HepG2 (cell line): ENCODE results near the gene CBX2. TPM values are rescaled to one million over a fixed set of nuclear protein-coding genes. Genes with fewer than 3 reads are reported as not detected.

ENCODE experiments used
- BHLHE40 ChIP-seq: IDR thresholded peaks from 2 replicates; pipeline ENCODE4 v1.6.1; 2011; ENCODE audit warnings: low read length, improper control_type of control experiment
- HDAC2 ChIP-seq: sonication (generic); formaldehyde crosslinking; IDR thresholded peaks from 2 replicates; pipeline ENCODE4 v1.4.0; 2020; ENCODE audit warnings: missing genetic modification reagents
- MTA1 ChIP-seq: sonication (generic); formaldehyde crosslinking; IDR thresholded peaks from 2 replicates; pipeline ENCODE4 v1.4.0; 2020; ENCODE audit warnings: missing genetic modification reagents, mild to moderate bottlenecking, borderline replicate concordance
- MYC ChIP-seq: sonication (generic); formaldehyde crosslinking; IDR thresholded peaks from 2 replicates; pipeline ENCODE4 v1.9.0; 2021; ENCODE audit warnings: missing genetic modification reagents, borderline replicate concordance
- PBX2 ChIP-seq: IDR thresholded peaks from 2 replicates; pipeline ENCODE4 v1.6.1; 2016; ENCODE audit warnings: control low read depth
- TEAD3 ChIP-seq: optimal IDR thresholded peaks from 2 replicates; pipeline ENCODE3; 2016; ENCODE audit warnings: borderline replicate concordance
- ZMAT3 ChIP-seq: sonication (generic); formaldehyde crosslinking; conservative IDR thresholded peaks from 2 replicates; pipeline ENCODE4 v1.7.0; 2021; ENCODE audit warnings: missing genetic modification reagents
- ZNF687 ChIP-seq: sonication (generic); formaldehyde crosslinking; IDR thresholded peaks from 2 replicates; pipeline ENCODE4 v1.5.1; 2020; ENCODE audit warnings: mild to moderate bottlenecking, missing genetic modification reagents, moderate library complexity
- polyA plus RNA-seq, 8 experiments: library from polyadenylated mRNA; depleted of rRNA in 3 of 8; stranded (reverse) in 7 of 8; unstranded in 1 of 8; fragments of >200 nt; fragmentation: Illumina TruSeq in 4 of 8; extraction: Trizol in 4 of 8; gene quantifications; 2 replicates each; pipeline versions ENCODE4 v1.2.1 to v1.2.3, GENCODE V29; 2011 to 2016; ENCODE audit warnings: low read depth in 4 of 8, missing spikeins in 1 of 8, mixed read lengths in 1 of 8; ENCODE audit not compliant: insufficient read depth in 1 of 8
- total RNA-seq, 5 experiments: library from RNA; depleted of rRNA; stranded (reverse); fragments of >200 nt; fragmentation: Illumina TruSeq; extraction: Trizol; gene quantifications; 2 replicates each; pipeline ENCODE4 v1.2.3, GENCODE V29; 2016; ENCODE audit warnings: low read depth in 1 of 5
- TF ChIP-seq, protein P1 (sequence below): sonication (generic); formaldehyde crosslinking; IDR thresholded peaks from 2 replicates; pipeline ENCODE4 v1.9.0; 2022; ENCODE audit warnings: low read depth, missing genetic modification reagents
- TF ChIP-seq, protein P2 (sequence below): sonication (generic); formaldehyde crosslinking; IDR thresholded peaks from 2 replicates; pipeline ENCODE4 v1.5.1; 2020; ENCODE audit warnings: missing genetic modification reagents, mild to moderate bottlenecking, borderline replicate concordance
- TF ChIP-seq, protein P3 (sequence below): sonication (generic); formaldehyde crosslinking; IDR thresholded peaks from 2 replicates; pipeline ENCODE4 v1.4.0; 2020; ENCODE audit warnings: missing genetic modification reagents, borderline replicate concordance
- TF ChIP-seq, protein P4 (sequence below): sonication (generic); IDR thresholded peaks from 2 replicates; pipeline ENCODE4 v1.6.1; 2016; ENCODE audit warnings: low read depth, borderline replicate concordance

The CBX2 gene
- total and polyA plus RNA-seq, 2 of the 13 experiments (the other 11 are each of a cell fraction or from before 2014, with no cell fraction given) = 14.5 to 31.1 TPM

GRCh38 chr17:79730769-79731483 lies 47.0 kb upstream of the CBX2 start, which contains the start of gene ENPP7 (continued):
- TF ChIP-seq ZNF687 = peak; percentile 98
- TF ChIP-seq, protein P1, sequence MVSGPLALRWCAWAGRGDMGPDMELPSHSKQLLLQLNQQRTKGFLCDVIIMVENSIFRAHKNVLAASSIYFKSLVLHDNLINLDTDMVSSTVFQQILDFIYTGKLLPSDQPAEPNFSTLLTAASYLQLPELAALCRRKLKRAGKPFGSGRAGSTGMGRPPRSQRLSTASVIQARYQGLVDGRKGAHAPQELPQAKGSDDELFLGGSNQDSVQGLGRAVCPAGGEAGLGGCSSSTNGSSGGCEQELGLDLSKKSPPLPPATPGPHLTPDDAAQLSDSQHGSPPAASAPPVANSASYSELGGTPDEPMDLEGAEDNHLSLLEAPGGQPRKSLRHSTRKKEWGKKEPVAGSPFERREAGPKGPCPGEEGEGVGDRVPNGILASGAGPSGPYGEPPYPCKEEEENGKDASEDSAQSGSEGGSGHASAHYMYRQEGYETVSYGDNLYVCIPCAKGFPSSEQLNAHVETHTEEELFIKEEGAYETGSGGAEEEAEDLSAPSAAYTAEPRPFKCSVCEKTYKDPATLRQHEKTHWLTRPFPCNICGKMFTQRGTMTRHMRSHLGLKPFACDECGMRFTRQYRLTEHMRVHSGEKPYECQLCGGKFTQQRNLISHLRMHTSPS = peak; percentile 84; the same call in 1 of the 2 replicates
- peak; percentile 81 for TF ChIP-seq BHLHE40
- TF ChIP-seq, protein P2, sequence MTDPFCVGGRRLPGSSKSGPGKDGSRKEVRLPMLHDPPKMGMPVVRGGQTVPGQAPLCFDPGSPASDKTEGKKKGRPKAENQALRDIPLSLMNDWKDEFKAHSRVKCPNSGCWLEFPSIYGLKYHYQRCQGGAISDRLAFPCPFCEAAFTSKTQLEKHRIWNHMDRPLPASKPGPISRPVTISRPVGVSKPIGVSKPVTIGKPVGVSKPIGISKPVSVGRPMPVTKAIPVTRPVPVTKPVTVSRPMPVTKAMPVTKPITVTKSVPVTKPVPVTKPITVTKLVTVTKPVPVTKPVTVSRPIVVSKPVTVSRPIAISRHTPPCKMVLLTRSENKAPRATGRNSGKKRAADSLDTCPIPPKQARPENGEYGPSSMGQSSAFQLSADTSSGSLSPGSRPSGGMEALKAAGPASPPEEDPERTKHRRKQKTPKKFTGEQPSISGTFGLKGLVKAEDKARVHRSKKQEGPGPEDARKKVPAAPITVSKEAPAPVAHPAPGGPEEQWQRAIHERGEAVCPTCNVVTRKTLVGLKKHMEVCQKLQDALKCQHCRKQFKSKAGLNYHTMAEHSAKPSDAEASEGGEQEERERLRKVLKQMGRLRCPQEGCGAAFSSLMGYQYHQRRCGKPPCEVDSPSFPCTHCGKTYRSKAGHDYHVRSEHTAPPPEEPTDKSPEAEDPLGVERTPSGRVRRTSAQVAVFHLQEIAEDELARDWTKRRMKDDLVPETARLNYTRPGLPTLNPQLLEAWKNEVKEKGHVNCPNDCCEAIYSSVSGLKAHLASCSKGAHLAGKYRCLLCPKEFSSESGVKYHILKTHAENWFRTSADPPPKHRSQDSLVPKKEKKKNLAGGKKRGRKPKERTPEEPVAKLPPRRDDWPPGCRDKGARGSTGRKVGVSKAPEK (CRISPR knock-in tag) = 0 out of 2 replicates have a peak, but pooled peaks have one; percentile 45
- peak; percentile 75 for TF ChIP-seq MYC (CRISPR knock-in tag)
- TF ChIP-seq PBX2 (CRISPR knock-in tag) = 0 out of 2 replicates have a peak, but pooled peaks have one; percentile 9
- TF ChIP-seq, protein P3, sequence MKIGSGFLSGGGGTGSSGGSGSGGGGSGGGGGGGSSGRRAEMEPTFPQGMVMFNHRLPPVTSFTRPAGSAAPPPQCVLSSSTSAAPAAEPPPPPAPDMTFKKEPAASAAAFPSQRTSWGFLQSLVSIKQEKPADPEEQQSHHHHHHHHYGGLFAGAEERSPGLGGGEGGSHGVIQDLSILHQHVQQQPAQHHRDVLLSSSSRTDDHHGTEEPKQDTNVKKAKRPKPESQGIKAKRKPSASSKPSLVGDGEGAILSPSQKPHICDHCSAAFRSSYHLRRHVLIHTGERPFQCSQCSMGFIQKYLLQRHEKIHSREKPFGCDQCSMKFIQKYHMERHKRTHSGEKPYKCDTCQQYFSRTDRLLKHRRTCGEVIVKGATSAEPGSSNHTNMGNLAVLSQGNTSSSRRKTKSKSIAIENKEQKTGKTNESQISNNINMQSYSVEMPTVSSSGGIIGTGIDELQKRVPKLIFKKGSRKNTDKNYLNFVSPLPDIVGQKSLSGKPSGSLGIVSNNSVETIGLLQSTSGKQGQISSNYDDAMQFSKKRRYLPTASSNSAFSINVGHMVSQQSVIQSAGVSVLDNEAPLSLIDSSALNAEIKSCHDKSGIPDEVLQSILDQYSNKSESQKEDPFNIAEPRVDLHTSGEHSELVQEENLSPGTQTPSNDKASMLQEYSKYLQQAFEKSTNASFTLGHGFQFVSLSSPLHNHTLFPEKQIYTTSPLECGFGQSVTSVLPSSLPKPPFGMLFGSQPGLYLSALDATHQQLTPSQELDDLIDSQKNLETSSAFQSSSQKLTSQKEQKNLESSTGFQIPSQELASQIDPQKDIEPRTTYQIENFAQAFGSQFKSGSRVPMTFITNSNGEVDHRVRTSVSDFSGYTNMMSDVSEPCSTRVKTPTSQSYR (CRISPR knock-in tag) = 0 out of 2 replicates have a peak, but pooled peaks have one; percentile 3
- TF ChIP-seq ZMAT3 = peak; percentile 65; the same call in 1 of the 2 replicates
- peak; percentile 52; the same call in 1 of the 2 replicates for TF ChIP-seq HDAC2
- TF ChIP-seq TEAD3 = peak; percentile 94
- TF ChIP-seq MTA1 (CRISPR knock-in tag) = peak; percentile 96; the same call in 1 of the 2 replicates
- TF ChIP-seq, protein P4, sequence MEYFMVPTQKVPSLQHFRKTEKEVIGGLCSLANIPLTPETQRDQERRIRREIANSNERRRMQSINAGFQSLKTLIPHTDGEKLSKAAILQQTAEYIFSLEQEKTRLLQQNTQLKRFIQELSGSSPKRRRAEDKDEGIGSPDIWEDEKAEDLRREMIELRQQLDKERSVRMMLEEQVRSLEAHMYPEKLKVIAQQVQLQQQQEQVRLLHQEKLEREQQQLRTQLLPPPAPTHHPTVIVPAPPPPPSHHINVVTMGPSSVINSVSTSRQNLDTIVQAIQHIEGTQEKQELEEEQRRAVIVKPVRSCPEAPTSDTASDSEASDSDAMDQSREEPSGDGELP = peak; percentile 20; the same call in 1 of the 2 replicates
